ENCODE data around the gene ATXN7L1. TPM values are rescaled to one million over a fixed set of nuclear protein-coding genes. Genes with fewer than 3 reads are reported as not detected.

ATXN7L1 gene
- total and polyA plus RNA-seq, 2 of the 13 experiments (the other 11 are each of a cell fraction or from before 2014, with no cell fraction given), result 4.1 to 7.8 TPM

GRCh38 chr7:105768117-105768516 is 108.3 kb downstream of the ATXN7L1 start:
- H4K20me1 ChIP-seq (ENCODE audit: insufficient read depth, low read length), result no peaks in the 10 kb centered on the region
- FAIRE-seq (no peak), DNase-seq (ENCODE audit: low spot score) (no peak), ATAC-seq (no peak)
- no peak overlapping the region for H3K4me3 ChIP-seq (replicated peaks in 1 of 3; ENCODE audit: insufficient read depth in 1 of 3, low read depth in 2 of 3, low read length in 3 of 3)
- POLR2A ChIA-PET, result no interaction called here
- no peaks in the 10 kb centered on the region for H3K36me3 ChIP-seq (replicated peaks in 1 of 2; ENCODE audit: control insufficient read depth in 1 of 2, insufficient read depth in 2 of 2, low read length in 2 of 2)
- BruUV-seq (replicated peaks), result no TSS peak
- H3K27me3 ChIP-seq (ENCODE audit: control insufficient read depth in 1 of 2, insufficient read depth in 2 of 2, low read length in 2 of 2), result no peaks in the 10 kb centered on the region
- no peak overlapping the region for H3K4me2 ChIP-seq (ENCODE audit: low read depth, low read length)
- H3K27ac ChIP-seq (ENCODE audit: extremely low read length, insufficient read depth, low read length), result no peak overlapping the region
- TF ChIP-seq ARNT (IDR thresholded peaks at IDR 0.05), result no peak
- TF ChIP-seq ZNF451 (CRISPR knock-in tag; IDR thresholded peaks at IDR 0.05), result no peak
- no peak for TF ChIP-seq KDM1A (CRISPR knock-in tag; IDR thresholded peaks at IDR 0.05)
- TF ChIP-seq ZNF629 (CRISPR knock-in tag; conservative IDR thresholded peaks at IDR 0.05), result peak; percentile 82
- TF ChIP-seq ZNF781 (CRISPR knock-in tag; IDR thresholded peaks at IDR 0.05; ENCODE audit: borderline replicate concordance, not compliant biosample characterization), result no peak
- H3K79me2 ChIP-seq (ENCODE audit: insufficient read depth, low read length), result no peaks in the 10 kb centered on the region
- 95% methylated on average over 3 of the region's 3 CpGs for WGBS (ENCODE audit: low lambda C conversion rate)
- peaks cover 7% of the 10 kb centered on the region; the same call in 1 of the 2 replicates for H3K4me1 ChIP-seq (ENCODE audit: insufficient read depth, low read length)
- no peak overlapping the region for H3K9ac ChIP-seq (ENCODE audit: insufficient read depth, low read depth, low read length)
- no peaks in the 10 kb centered on the region for H3K9me3 ChIP-seq (ENCODE audit: low read length)
- H2AFZ ChIP-seq (ENCODE audit: low read length), result no peak overlapping the region
- intact Hi-C loops (cut with micrococcal nuclease; ENCODE audit: unreplicated experiment), result no loop called here
- CTCF ChIA-PET (ENCODE audit: low intra/inter-chr PET ratio, low total read pairs), result no interaction called here
- in situ Hi-C loops (cut with HindIII; ENCODE audit: extremely low pct_ligation_motif_present, low pct_unique_long_range_greater_than_20kb), result loop anchor here (10.0 kb wide), 1 partner anchor 247 kb away; no protein-coding TSS in a partner anchor

DNA sequence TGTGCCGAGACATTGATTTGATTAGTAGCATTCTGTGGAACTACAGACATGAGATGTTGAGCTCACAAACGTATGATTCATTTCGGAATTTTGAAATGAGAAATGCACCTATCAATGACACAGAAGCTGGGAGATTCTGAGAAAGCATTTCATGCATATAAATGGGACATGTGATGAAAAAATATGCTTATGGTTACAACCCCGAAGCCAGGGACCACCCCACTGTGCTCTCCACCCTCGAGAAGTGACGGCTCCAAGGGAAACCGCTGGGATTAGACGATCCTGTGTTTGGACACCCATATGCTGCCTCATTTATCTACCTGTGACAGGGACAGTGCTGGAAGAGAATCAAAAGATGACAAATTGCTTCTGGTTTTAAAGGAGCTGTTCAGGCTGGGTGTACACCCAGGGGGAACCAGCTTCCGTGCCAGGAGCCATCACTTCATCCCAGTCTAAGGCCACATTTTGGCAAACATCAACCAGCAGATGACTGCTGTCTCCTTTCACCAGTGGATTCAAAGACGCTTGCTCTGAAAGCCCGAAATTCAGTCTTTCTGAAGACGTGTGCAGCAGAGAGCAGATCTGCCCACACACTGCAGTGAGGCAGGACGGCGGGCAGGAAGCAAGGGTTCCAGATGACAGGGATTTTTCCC is 109.9 kb downstream of the ATXN7L1 start:
- DNase-seq (ENCODE audit: low spot score) (no peak), FAIRE-seq (no peak), ATAC-seq (no peak)
- no peak overlapping the region for H2AFZ ChIP-seq (ENCODE audit: low read length)
- intact Hi-C loops (cut with micrococcal nuclease; ENCODE audit: unreplicated experiment) (no loop called here), in situ Hi-C loops (cut with HindIII; ENCODE audit: extremely low pct_ligation_motif_present, low pct_unique_long_range_greater_than_20kb) (loop anchor here (10.0 kb wide), 1 partner anchor 248 kb away; no protein-coding TSS in a partner anchor)
- H3K27me3 ChIP-seq (ENCODE audit: control insufficient read depth in 1 of 2, insufficient read depth in 2 of 2, low read length in 2 of 2), result no peaks in the 10 kb centered on the region
- ChIA-PET POLR2A (no interaction called here), CTCF (ENCODE audit: low intra/inter-chr PET ratio, low total read pairs) (no interaction called here)
- no peaks in the 10 kb centered on the region for H3K9me3 ChIP-seq (ENCODE audit: low read length)
- TF ChIP-seq YEATS4 (CRISPR knock-in tag; IDR thresholded peaks at IDR 0.05; ENCODE audit: borderline replicate concordance), result no peak
- BruUV-seq (replicated peaks), result no TSS peak
- no peak overlapping the region for H3K4me3 ChIP-seq (replicated peaks in 1 of 3; ENCODE audit: insufficient read depth in 1 of 3, low read depth in 2 of 3, low read length in 3 of 3)
- H3K27ac ChIP-seq (ENCODE audit: extremely low read length, insufficient read depth, low read length), result no peak overlapping the region
- no peaks in the 10 kb centered on the region for H4K20me1 ChIP-seq (ENCODE audit: insufficient read depth, low read length)
- peaks cover 7% of the 10 kb centered on the region; the same call in 1 of the 2 replicates for H3K4me1 ChIP-seq (ENCODE audit: insufficient read depth, low read length)
- 96% methylated on average over 14 of the region's 14 CpGs for WGBS (ENCODE audit: low lambda C conversion rate)
- H3K79me2 ChIP-seq (ENCODE audit: insufficient read depth, low read length), result no peaks in the 10 kb centered on the region
- H3K36me3 ChIP-seq (replicated peaks in 1 of 2; ENCODE audit: control insufficient read depth in 1 of 2, insufficient read depth in 2 of 2, low read length in 2 of 2), result no peaks in the 10 kb centered on the region
- no peak overlapping the region for H3K4me2 ChIP-seq (ENCODE audit: low read depth, low read length)
- no peak overlapping the region for H3K9ac ChIP-seq (ENCODE audit: insufficient read depth, low read depth, low read length)
